Forelimb muscle (tissue), 1 donor: ENCODE data around the gene C2CD5. TPM values are rescaled to one million over a fixed set of nuclear protein-coding genes. Genes with fewer than 3 reads are reported as not detected.
"Not testable (repeated sequence)": the region's sequence is repeated elsewhere in the genome, so short reads cannot be mapped to it uniquely, and the experiment has no call there.

Experiments
- DNase-seq: peaks from one replicate; pipeline ENCODE4 v3.0.0-alpha.2; 2013; ENCODE audit warnings: low read depth
- polyA plus RNA-seq: library from polyadenylated mRNA; unstranded; fragments of 120-200 nt; gene quantifications from one replicate; pipeline ENCODE4 v1.2.1, GENCODE V29; 2013; ENCODE audit not compliant: insufficient read length

The C2CD5 gene
- polyA plus RNA-seq, 1 donor: 34.8 TPM

DNA sequence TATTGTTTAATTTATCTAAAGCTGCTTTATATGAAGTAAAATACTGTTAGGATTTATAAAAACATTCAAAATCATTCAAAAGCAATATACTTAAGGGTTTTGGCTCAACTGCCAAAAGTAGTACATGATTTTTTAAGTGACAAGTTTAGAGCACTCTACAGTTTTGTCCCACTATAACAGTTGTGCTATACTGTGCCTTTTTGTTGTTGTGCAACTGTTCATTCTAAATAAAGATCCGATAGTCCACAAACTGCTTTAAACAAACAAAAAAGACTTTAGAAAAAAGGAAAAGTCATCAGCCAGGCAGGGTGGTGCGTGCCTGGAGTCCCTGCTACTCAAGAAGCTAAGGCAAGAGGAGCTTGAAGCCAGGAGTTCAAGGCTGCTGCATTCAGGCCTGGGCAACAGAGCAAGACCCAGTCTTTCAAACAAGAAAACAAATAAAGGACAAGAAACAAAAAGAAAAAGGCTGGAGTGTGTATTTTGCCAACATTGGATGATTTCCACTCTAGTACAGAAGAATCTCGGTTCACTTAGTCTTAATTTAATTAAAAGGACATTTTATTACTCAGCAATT, 7.3 kb downstream of the C2CD5 start:
- DNase-seq: no peak

GRCh38 chr12:22536346-22536945, 7.9 kb downstream of the C2CD5 start:
- no peak for DNase-seq

DNA sequence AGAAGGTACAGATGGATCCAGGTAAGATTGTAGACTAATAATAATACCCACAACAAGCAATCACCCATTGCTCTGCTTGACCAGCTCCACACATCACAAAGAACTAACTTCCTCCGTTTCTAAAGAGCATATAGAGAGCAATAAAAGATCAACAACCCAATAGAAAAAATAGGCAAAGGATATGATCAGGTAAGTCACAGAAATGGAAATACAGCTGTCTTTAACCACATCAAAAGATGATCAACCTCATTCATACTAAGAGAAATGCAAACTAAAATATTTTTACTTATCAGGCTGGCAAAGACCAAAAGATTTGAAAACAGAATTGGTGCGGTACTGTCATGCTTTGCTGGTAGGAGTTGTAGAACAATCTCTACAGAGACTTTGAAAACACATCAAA, 8.9 kb downstream of the C2CD5 start:
- DNase-seq: no peak

DNA sequence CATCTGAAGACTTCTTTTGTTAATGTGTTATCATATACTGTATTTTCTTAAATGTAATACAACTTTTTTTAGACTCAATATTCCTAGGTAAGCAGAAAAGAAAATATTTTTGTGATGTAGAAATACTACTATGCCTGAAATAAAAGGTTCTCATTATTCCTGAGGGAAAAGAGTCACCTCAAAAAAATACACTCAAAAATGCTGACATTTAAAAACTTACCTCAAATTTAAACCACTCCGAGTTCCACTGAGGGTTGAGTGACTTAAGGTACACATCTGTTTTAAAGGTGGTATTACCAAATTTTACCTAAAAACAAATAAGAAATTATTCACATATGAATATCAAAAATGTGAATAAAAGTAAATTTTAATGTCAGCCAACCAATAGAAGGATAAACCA, 9.3 kb downstream of the C2CD5 start:
- no peak for DNase-seq

DNA sequence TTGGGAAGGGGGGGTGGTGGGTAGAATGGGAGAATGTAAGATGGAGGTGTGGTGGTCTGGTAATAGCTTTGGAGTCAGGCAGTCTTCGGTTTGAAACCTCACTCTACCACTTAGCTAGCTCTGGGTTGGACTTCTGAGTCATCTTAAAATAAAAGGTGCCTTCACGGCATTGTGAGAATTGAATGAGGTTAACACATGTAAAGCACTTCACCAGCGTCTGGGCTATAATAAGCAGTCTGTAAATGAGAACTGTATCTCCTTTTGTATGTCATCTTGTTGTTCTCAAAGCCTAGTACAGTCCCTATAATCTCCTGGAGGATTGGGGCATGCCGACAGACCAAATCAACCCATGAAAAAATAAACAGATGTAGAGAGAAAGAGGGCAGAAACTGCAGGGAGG, 11.2 kb downstream of the C2CD5 start:
- no peak for DNase-seq

DNA sequence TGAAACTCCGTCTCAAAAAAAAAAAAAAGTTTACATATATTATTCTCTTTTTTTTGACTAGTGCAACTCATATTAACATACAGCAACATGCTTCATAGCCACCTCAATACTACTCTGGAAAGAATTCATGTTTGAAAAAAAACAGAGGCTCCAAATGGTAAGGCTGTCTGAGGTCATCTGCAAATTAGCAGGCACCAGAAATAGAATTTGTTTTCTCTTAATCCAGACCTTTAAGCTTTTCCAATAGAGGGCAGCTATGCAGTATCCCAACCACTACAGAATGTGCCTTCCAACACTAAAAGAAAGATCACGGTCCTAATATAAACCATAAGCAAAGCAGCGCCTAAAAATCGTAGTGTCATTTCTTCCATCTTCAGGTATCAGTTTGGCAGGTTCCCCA, 12.0 kb downstream of the C2CD5 start:
- DNase-seq: no peak

GRCh38 chr12:22531205-22531604, 13.1 kb downstream of the C2CD5 start:
- no peak for DNase-seq

- no peak for DNase-seq
These were observed 14.9 kb downstream of the C2CD5 start for GRCh38 chr12:22529281-22530060.

DNA sequence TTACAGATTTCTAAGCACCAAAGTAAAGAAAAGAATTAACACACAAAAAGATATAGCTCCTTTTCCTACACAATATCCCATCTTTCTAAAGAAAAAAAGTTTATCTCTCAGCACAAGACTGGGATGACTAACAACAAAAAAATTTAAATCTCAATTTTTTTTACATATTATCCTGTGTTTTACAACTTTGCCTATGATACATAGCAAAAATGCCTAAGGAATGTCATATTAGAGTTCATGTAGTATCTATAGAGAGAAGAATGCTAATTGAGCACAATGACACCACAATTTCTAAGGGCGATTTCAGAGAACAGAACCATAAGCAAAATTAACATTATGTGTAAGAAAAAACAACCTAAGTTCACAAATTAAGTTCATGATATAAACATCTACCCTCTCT, 16.3 kb downstream of the C2CD5 start:
- no peak for DNase-seq

- no peak for DNase-seq
These were observed 17.5 kb downstream of the C2CD5 start for GRCh38 chr12:22526836-22527235.

GRCh38 chr12:22525426-22525825, 18.9 kb downstream of the C2CD5 start:
- no peak for DNase-seq

- no peak for DNase-seq
These were observed 25.3 kb downstream of the C2CD5 start for GRCh38 chr12:22518998-22519397.

- no peak for DNase-seq
These were observed 26.2 kb downstream of the C2CD5 start for GRCh38 chr12:22518060-22518719.

DNA sequence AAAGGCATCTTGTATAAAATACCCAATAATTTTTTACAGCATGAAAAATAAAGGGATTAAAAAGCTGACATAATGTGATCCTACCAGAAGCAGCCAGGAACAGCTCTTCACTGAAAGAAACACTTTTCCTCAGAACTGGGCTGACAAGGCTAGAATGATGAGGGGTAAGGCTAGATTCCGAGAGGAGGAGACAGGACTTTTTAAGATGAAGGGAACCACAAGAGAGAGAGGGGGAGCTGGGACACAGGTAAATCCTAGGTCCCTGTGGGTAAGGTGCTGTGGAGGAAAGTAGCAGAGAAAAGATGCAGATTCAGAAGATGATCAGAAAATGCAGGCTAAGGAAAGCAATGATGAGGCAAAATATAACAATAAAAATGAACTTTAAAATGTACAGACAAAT, 29.5 kb downstream of the C2CD5 start:
- no peak for DNase-seq

- DNase-seq: no peak
These were observed 38.5 kb downstream of the C2CD5 start for GRCh38 chr12:22505826-22506225.

- DNase-seq: no peak
These were observed 44.2 kb downstream of the C2CD5 start for GRCh38 chr12:22500100-22500499.

- DNase-seq: no peak
These were observed 44.9 kb downstream of the C2CD5 start for GRCh38 chr12:22499445-22499844.

DNA sequence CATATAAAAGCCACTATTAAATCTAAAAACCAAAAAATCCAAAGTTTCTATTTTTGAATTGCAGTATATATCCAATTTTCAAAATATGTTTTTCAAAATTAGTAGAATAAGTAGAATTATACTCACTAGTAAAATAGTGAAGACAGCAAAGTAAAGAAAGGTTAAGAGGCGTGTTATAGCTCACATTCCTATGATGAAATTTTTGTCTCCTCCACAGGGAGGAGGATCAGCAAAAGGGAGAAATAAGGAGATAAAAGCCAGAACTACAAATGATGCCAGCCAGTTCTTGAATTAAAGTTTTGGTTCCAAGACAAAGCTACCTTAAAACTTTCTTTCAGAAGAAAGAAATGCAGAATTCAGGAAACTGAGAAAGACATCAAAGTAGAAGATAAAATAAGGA, 50.0 kb downstream of the C2CD5 start:
- DNase-seq: no peak

- no peak for DNase-seq
These were observed 53.3 kb downstream of the C2CD5 start for GRCh38 chr12:22491034-22491433.

GRCh38 chr12:22488478-22488877, 55.9 kb downstream of the C2CD5 start:
- no peak for DNase-seq

DNA sequence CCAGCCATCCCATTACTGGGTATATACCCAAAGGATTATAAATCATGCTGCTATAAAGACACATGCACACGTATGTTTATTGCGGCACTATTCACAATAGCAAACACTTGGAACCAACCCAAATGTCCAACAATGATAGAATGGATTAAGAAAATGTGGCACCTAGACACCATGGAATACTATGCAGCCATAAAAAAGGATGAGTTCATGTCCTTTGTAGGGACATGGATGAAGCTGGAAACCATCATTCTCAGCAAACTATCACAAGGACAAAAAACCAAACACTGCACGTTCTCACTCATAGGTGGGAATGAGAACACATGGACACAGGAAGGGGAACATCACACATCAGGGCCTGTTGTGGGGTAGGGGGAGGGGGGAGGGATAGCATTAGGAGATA, 56.7 kb downstream of the C2CD5 start:
- not testable (repeated sequence) for DNase-seq

- DNase-seq: no peak
These were observed 62.7 kb downstream of the C2CD5 start for GRCh38 chr12:22481547-22482104.
